Aorta (tissue), 5 donors: ENCODE data around the gene TBC1D26. TPM values are rescaled to one million over a fixed set of nuclear protein-coding genes. Genes with fewer than 3 reads are reported as not detected.
A peak's percentile ranks its signal among the peaks of the same experiment; 100 is the strongest.
"Not testable (repeated sequence)": the region's sequence is repeated elsewhere in the genome, so short reads cannot be mapped to it uniquely, and the experiment has no call there.

ENCODE experiments used
- ATAC-seq: fragments of 200-7000 bp; cut with Tn5 transposase; one replicate; pipeline ENCODE4 v1.9.1; 2022; ENCODE audit warnings: moderate library complexity; ENCODE audit not compliant: low FRiP score
- DNase-seq, 2 donors: peaks; one replicate each; pipeline ENCODE4 v3.0.0-alpha.2; 2020
- H3K27ac ChIP-seq, 2 donors: one replicate each; pipeline ENCODE4 v1.5.1; 2013; ENCODE audit warnings: low read length in 2 of 2, mild to moderate bottlenecking in 2 of 2, moderate library complexity in 2 of 2, control low read depth in 1 of 2, inconsistent platforms in 1 of 2, low read depth in 1 of 2
- H3K27me3 ChIP-seq, 2 donors: one replicate each; pipeline ENCODE4 v1.6.1; 2013; ENCODE audit warnings: control low read depth in 1 of 2, low read length in 1 of 2, mild to moderate bottlenecking in 1 of 2, moderate library complexity in 1 of 2; ENCODE audit not compliant: insufficient read depth in 2 of 2, control insufficient read depth in 1 of 2
- H3K36me3 ChIP-seq, 2 donors: one replicate each; pipeline ENCODE4 v1.6.1; 2013; ENCODE audit warnings: control low read depth in 1 of 2, low read length in 1 of 2, mild to moderate bottlenecking in 1 of 2; ENCODE audit not compliant: insufficient read depth in 2 of 2, control insufficient read depth in 1 of 2
- H3K4me1 ChIP-seq, 2 donors: one replicate each; pipeline ENCODE4 v1.6.1; 2013; ENCODE audit warnings: low read length in 2 of 2, control low read depth in 1 of 2, mild to moderate bottlenecking in 1 of 2, moderate library complexity in 1 of 2; ENCODE audit not compliant: insufficient read depth in 2 of 2, control insufficient read depth in 1 of 2
- H3K4me3 ChIP-seq, 2 donors: one replicate each; pipeline ENCODE4 v1.5.1; 2013; ENCODE audit warnings: low read length in 2 of 2, control low read depth in 1 of 2, mild to moderate bottlenecking in 1 of 2
- H3K9me3 ChIP-seq: one replicate; pipeline ENCODE4 v1.6.1; 2013; ENCODE audit warnings: mild to moderate bottlenecking, low read length; ENCODE audit not compliant: control insufficient read depth
- WGBS, 2 donors: extraction: QIAGEN DNeasy Blood & Tissue Kit; methylation state at CpG; one replicate each; pipeline ENCODE4 v1.1.7; 2013; 5-methylcytosine and 5-hydroxymethylcytosine counted together
- intact Hi-C, 2 donors: fragments of 100-400 bp; cut with DNase I; formaldehyde crosslinking; loops; one replicate each; pipeline versions ENCODE4 v1.14.2 to v1.15.0; 2022
- long read RNA-seq, 2 donors: library from polyadenylated mRNA; unstranded; transcript quantifications; one replicate each; pipeline ENCODE4 v2.0.0, GENCODE V29; 2020 to 2021
- polyA plus RNA-seq, 2 donors: library from polyadenylated mRNA; stranded (reverse); fragments of 200-250 nt; gene quantifications; one replicate each; pipeline ENCODE4 v1.2.3, GENCODE V29; 2013
- total RNA-seq, 2 donors: library from RNA; stranded (reverse); fragmentation: NEBNext Ultra II Directional; extraction: Animal tissue kit (Norgen Biotek cat#: 25700); gene quantifications; one replicate each; pipeline ENCODE4 v1.2.1, GENCODE V29; 2021
- donor health status: healthy with polysubstance abuse.
- donor health status: Bipolar disorder and iron deficiency.
- donor health status: DM: no; HTN: no; CAD: no.
- donor health status: DM: no; HTN: no; CAD: no.
- donor health status: DM: yes; HTN: yes; CAD: no.

The TBC1D26 gene
- not detected for total RNA-seq
- polyA plus RNA-seq: under 1 TPM in 1 of 2 donors, not detected in 1; 0.51 TPM
- long read RNA-seq, donor 1: 0 reads
- long read RNA-seq, donor 2: 0 reads

DNA sequence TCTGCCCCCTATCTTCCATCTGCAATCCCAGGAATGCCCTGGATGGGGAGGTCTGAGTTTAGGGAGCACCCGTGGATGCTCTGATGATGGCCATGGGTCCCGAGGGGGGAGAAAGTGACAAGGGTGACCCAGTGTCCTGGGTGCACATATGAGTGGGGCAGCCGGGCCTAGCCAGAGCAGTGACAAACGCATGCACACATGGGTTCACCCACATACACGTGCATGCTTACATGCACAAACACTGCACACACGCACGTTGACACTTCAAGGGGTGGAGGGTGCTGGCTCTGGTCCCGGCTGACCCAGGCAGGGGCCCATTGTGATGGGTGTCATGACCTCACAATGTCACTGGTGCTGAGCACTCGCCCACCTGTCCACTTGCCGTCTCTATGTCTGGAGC is at the start of gene TBC1D26:
Gene TBC1D26 (plus strand): TSS at position 384 of the 400 bp plus-strand sequence. CDS start 3,066 bp downstream, outside the sequence.
- H3K27me3 ChIP-seq: not testable (repeated sequence)

GRCh38 chr17:15683135-15683534 is 48.9 kb upstream of the TBC1D26 start:
- H3K27me3 ChIP-seq, H3K4me3 ChIP-seq, H3K9me3 ChIP-seq, H3K36me3 ChIP-seq, DNase-seq, H3K27ac ChIP-seq, H3K4me1 ChIP-seq, intact Hi-C loops, ATAC-seq: not testable (repeated sequence)
- WGBS, 2 donors: 94 to 96% methylated on average over 3 of the region's 3 CpGs

More for the DNA sequence above, at the start of gene TBC1D26:
- ATAC-seq, H3K9me3 ChIP-seq, DNase-seq, H3K4me3 ChIP-seq, intact Hi-C loops, H3K36me3 ChIP-seq, H3K4me1 ChIP-seq, H3K27ac ChIP-seq: not testable (repeated sequence)
- WGBS, 2 donors: 77 to 81% methylated on average over 8 to 9 of the region's 10 CpGs

DNA sequence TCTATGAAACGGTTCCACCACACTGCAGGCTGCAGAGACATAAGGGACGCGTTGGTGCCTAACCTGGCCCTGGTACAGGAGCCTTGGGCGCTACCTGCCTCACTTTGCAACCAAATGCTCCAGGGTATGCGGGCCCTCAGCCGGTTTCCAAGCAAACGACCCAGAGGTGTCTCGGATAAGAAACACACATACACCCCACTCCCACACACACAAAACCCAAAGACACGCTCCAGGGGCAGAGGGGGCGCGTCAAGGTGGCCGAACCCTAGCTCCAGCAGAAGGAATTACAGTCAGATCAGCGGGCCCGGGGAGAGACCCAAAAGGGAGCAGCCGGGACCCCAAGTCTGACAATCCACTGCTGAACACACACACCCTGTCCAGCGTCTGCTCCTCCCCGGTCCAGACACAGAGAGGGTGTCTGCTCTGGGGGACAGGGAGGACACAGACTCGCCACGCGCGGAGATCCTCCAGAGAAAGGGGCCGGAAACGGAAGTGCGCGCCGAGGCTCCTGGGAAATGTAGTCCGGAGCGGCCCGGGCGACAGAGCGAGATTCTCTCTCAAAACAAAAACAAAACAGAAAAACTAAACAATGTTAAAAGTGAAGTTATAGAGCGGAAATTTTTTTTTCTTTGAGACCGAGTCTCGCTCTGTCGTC is 48.1 kb upstream of the TBC1D26 start, which contains the start of gene TRIM16:
Gene TRIM16 (minus strand): TSS at position 488 of the 655 bp plus-strand sequence. CDS start 32,702 bp downstream, outside the sequence.
- DNase-seq (peak; percentile 86 to 94), ATAC-seq (peak; percentile 93)
- peak within 1 kb of the TSS; percentile 56 to 63 for H3K4me3 ChIP-seq
- WGBS, 2 donors: 1% methylated on average over 32 to 35 of the region's 35 CpGs
- H3K27ac ChIP-seq, intact Hi-C loops, H3K9me3 ChIP-seq, H3K36me3 ChIP-seq, H3K27me3 ChIP-seq, H3K4me1 ChIP-seq: not testable (repeated sequence)

DNA sequence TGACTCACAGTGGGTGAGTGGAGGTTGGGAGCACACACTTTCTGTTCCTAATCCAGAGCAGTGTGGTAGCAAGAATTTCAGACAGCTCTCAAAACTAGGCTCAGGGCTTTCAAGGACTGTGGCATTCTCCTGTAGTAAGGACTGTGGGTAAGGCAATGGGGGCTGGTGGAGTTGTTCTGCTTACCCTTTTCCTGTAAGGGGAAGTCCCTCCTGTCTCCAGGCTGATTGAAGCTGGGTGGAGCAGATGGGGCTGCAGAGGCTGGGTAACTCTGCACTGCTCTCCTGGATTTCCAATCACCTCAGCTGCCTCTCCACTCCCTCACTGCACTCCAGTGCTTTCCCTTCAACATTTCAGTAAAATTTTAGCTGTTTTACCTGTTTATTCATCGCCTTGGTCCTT is 44.6 kb upstream of the TBC1D26 start:
- H3K36me3 ChIP-seq, H3K4me3 ChIP-seq, H3K4me1 ChIP-seq, intact Hi-C loops, H3K27me3 ChIP-seq, H3K27ac ChIP-seq, DNase-seq, H3K9me3 ChIP-seq, ATAC-seq: not testable (repeated sequence)
- 92 to 100% methylated on average over 1 of the region's 1 CpG for WGBS, 2 donors

DNA sequence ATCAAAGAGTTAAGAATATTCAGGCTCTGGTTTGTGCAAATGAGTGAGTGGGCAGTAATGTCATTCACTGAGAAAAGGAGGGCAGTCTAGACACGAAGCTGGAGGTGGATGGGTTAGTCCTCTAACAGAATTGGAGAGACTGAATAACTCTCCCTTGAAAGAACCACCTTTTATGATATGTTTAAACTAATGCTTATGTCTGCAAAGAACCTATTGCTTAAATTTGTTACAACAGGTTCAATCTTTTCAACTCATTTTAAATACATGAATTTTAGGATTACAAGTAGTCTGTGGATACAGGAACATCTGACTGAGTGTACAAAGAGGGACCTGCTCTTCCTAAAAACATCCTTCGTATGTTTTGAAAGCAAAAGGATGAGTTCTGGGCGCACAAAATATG is 33.1 kb upstream of the TBC1D26 start:
- peak overlapping the region in 1 of 2 donors; percentile 64 for H3K4me3 ChIP-seq
- H3K9me3 ChIP-seq, H3K4me1 ChIP-seq, H3K27me3 ChIP-seq, intact Hi-C loops, DNase-seq, ATAC-seq, H3K27ac ChIP-seq, H3K36me3 ChIP-seq: not testable (repeated sequence)
- 18 to 50% methylated on average over 1 of the region's 3 CpGs for WGBS, 2 donors

- ATAC-seq (peak; percentile 100), DNase-seq (peak; percentile 98 to 99)
- H3K4me1 ChIP-seq, intact Hi-C loops, H3K9me3 ChIP-seq, H3K27me3 ChIP-seq, H3K36me3 ChIP-seq, H3K27ac ChIP-seq: not testable (repeated sequence)
- WGBS, 2 donors: 1% methylated on average over 44 of the region's 44 CpGs
- peak within 1 kb of the TSS; percentile 20 to 64 for H3K4me3 ChIP-seq
Observed at GRCh38 chr17:15699413-15699924, 32.6 kb upstream of the TBC1D26 start, which contains the start of gene ZNF286A. Gene ZNF286A, plus strand, starts transcription at chr17:15699752. Its CDS starts 578 bp downstream, at chr17:15700330.

DNA sequence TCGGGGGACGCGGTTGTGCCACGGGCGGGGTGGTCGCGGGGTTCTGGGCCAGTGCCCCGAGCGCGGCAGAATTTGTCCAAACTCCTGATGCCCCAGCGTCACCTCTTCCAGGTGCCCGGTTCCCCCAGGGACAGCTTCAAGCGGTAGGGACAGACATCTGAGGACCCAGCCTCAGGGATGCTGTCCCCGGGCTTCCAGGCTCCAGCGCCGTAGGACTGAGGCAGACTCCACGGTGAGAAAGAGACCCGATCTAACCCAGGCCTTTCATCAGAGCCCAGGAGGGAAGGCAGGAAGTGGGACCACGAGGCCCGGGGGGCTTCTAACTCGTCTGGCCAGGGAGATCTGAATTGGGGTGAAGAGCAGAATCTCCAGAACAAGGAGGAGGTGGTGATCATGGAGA is 32.1 kb upstream of the TBC1D26 start:
- H3K4me1 ChIP-seq, H3K27me3 ChIP-seq, H3K36me3 ChIP-seq, H3K9me3 ChIP-seq, DNase-seq, intact Hi-C loops, H3K27ac ChIP-seq: not testable (repeated sequence)
- peak; percentile 55 for ATAC-seq
- peak overlapping the region; percentile 20 to 64 for H3K4me3 ChIP-seq
- 0% methylated on average over 13 of the region's 21 CpGs; no CpG with 5 or more reads in 1 of the 2 donors for WGBS, 2 donors

GRCh38 chr17:15704239-15704638 is 27.8 kb upstream of the TBC1D26 start:
- ATAC-seq: not testable (repeated sequence)
- 98 to 99% methylated on average over 21 to 28 of the region's 33 CpGs for WGBS, 2 donors

DNA sequence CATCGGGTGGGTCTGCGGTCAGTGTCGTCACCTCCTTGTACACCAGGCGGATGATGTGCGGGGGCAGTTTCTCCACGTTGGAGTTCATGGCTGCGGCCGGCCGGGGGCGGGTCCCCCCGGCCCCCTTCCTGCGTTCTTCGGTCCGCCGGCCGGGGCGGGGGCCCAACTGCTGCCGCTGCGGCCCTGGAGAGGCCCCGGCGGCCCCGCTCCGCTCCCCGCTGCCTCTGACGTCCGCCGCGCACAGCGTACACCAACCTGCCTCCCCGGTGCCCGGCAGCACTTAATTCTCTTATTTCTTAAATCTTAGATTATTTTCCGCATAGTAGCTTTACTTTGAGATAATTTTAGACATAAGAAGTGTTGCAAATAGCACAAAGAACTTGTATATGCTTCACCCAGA is 27.3 kb upstream of the TBC1D26 start:
- H3K4me1 ChIP-seq, H3K27me3 ChIP-seq, H3K27ac ChIP-seq, ATAC-seq, DNase-seq, H3K4me3 ChIP-seq, H3K36me3 ChIP-seq, intact Hi-C loops, H3K9me3 ChIP-seq: not testable (repeated sequence)
- 96 to 98% methylated on average over 27 to 32 of the region's 32 CpGs for WGBS, 2 donors

More at GRCh38 chr17:15704239-15704638, 27.8 kb upstream of the TBC1D26 start:
- H3K27ac ChIP-seq, H3K4me3 ChIP-seq, intact Hi-C loops, DNase-seq, H3K36me3 ChIP-seq, H3K27me3 ChIP-seq, H3K4me1 ChIP-seq, H3K9me3 ChIP-seq: not testable (repeated sequence)
